Neural progenitor cell (in vitro differentiated cells): ENCODE results near the gene IFNGR2.

ENCODE experiments used
- EZH2 ChIP-seq: fragments of 200-600 bp; sonication (generic); IDR thresholded peaks from 2 replicates; pipeline ENCODE4 v1.6.1; 2017; ENCODE audit warnings: antibody characterized with exemption, mild to moderate bottlenecking, moderate library complexity
- EZH2phosphoT487 ChIP-seq: fragments of 200-600 bp; sonication (generic); IDR thresholded peaks from 2 replicates; pipeline ENCODE4 v1.6.1; 2017; ENCODE audit warnings: antibody characterized with exemption
- TF ChIP-seq, protein P1 (sequence below): fragments of 200-600 bp; sonication (generic); IDR thresholded peaks from 2 replicates; pipeline ENCODE4 v1.5.1; 2017; ENCODE audit warnings: antibody characterized with exemption, mild to moderate bottlenecking

DNA sequence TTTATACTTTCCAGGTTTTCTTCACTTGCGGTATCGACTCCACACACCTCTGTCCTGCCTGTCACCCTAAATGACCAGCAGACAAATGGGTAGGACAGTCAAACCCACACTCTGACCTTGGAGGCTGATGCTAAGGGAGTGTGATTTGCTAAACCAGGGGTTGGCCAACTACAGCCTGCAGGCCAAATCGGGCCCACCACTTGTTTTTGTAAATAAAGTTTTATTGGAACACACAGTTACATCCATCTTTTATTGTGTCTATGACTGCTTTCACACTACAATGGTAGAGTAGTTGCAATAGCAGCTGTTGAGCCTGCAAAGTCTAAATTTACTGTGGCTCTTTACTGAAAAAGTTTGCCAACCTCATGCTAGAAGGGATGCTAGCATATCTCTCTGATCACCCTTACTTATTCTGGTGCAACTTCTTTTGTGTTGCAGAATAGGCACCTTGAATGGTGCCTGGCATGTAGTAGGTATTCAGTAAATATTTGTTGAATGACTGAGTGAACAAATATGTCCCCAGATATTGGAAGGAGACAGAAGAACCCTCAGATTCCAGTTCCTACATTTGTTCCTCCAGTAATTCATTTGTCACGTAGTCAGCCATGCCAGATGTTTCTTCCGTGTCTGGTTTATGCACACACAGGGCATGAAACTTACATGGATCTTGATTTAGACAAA, 18.6 kb downstream of the IFNGR2 start:
- TF ChIP-seq EZH2phosphoT487 (no peak), EZH2 (no peak)
- TF ChIP-seq, protein P1, sequence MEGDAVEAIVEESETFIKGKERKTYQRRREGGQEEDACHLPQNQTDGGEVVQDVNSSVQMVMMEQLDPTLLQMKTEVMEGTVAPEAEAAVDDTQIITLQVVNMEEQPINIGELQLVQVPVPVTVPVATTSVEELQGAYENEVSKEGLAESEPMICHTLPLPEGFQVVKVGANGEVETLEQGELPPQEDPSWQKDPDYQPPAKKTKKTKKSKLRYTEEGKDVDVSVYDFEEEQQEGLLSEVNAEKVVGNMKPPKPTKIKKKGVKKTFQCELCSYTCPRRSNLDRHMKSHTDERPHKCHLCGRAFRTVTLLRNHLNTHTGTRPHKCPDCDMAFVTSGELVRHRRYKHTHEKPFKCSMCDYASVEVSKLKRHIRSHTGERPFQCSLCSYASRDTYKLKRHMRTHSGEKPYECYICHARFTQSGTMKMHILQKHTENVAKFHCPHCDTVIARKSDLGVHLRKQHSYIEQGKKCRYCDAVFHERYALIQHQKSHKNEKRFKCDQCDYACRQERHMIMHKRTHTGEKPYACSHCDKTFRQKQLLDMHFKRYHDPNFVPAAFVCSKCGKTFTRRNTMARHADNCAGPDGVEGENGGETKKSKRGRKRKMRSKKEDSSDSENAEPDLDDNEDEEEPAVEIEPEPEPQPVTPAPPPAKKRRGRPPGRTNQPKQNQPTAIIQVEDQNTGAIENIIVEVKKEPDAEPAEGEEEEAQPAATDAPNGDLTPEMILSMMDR = no peak
